ENCODE measurements around the gene CCDC82. TPM values are rescaled to one million over a fixed set of nuclear protein-coding genes. Genes with fewer than 3 reads are reported as not detected.

CCDC82 gene
- polyA plus RNA-seq, 1 of the 3 experiments (the other 2 are of a cell fraction) = 8.7 TPM

DNA sequence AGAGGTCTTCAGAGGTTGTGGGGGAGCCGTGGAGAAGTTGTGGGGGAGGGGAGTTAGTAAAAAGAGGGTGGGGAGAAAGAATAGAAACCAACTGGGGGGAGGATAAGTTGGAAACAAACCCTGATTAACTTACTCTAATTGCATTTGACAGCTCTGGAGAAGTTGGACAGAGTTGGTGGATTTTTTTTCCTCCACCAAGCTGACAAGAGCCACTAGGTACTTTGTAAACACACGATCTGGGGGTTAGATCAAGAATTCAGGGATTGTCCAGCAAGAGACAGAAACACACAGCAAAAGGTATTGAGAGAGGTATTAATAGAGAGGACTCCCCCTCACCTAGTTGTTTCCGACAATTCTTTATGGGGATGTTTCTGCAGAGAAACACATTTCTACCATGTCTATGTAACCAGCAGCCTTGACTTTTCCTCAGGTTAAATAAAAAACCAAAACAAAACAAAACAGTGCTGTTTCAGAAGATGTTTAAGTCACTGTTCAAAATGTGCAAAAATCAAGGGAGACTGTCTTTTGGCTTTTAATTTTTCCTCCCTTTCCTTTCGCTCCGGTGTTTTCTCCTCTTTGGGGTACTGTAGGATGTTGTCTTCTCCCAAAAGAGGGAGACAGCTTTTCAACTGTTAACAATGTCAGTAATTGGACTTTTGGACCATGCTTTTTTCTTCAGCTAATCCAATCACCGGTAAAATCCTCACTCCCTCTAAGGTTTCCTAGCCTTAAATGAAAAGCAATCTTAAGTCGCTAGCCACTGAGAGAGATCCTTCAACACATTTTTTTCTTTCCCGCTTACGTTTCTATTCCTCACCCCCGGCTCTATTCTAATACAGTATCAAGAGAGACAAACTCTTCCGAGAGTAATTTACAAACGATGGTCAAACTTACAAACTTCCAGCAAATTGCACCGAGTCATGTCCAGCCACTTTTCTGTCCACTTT is 47.4 kb downstream of the CCDC82 start (continued):
- peak; percentile 38; the same call in 1 of the 2 replicates for TF ChIP-seq PBX3 (IDR thresholded peaks at IDR 0.05)
- TF ChIP-seq CHD2 (IDR thresholded peaks at IDR 0.05; ENCODE audit: low read length, partially characterized antibody) = no peak
- no peak for TF ChIP-seq FOXM1 (IDR thresholded peaks at IDR 0.05; ENCODE audit: low read depth)
- TF ChIP-seq TAF1 (IDR thresholded peaks at IDR 0.05; ENCODE audit: borderline replicate concordance, low read depth, low read length) = no peak
- TF ChIP-seq TEAD4 (IDR thresholded peaks at IDR 0.05; ENCODE audit: borderline replicate concordance, insufficient read depth) = no peak
- TF ChIP-seq IRF3 (IDR thresholded peaks at IDR 0.05; ENCODE audit: low read depth, low read length) = no peak
- no peak for TF ChIP-seq NFIC (IDR thresholded peaks at IDR 0.05; ENCODE audit: borderline replicate concordance)

GRCh38 chr11:96341211-96342013 is 48.3 kb downstream of the CCDC82 start:
- Histone ChIP-seq H3K36me3 (replicated peaks in 1 of 2; ENCODE audit: control insufficient read depth in 1 of 2, insufficient read depth in 2 of 2, low read length in 1 of 2) (peaks cover 0 to 4% of the 10 kb centered on the region in 2 experiments), H3F3A (replicated peaks; ENCODE audit: insufficient read depth) (peaks cover 20% of the 10 kb centered on the region), H3K79me2 (ENCODE audit: insufficient read depth) (peaks cover 66% of the 10 kb centered on the region), H4K20me1 (ENCODE audit: insufficient read depth) (peaks cover 22% of the 10 kb centered on the region), H2AFZ (ENCODE audit: low read depth) (no peak overlapping the region), H3K27ac (ENCODE audit: low read depth in 2 of 2, low read length in 1 of 2) (peak overlapping the region; percentile 19 to 91; a peak in 3 of 4 replicates), H3K9me2 (no peaks in the 10 kb centered on the region), H3K4me1 (ENCODE audit: control insufficient read depth in 1 of 2, insufficient read depth in 2 of 2, low read depth in 1 of 2, low read length in 1 of 2) (peaks cover 31 to 32% of the 10 kb centered on the region in 2 experiments; a peak in 3 of 4 replicates), H3K27me3 (ENCODE audit: insufficient read depth) (no peaks in the 10 kb centered on the region), H3K4me3 (ENCODE audit: low read depth in 2 of 2, low read length in 1 of 2) (peak overlapping the region; percentile 84 to 90), H3K4me2 (peak overlapping the region; percentile 81), H3K9ac (peak overlapping the region; percentile 97), H3K9me3 (no peaks in the 10 kb centered on the region)
- WGBS (ENCODE audit: low lambda C conversion rate) = 79% methylated on average over 20 of the region's 26 CpGs
- ChIA-PET CTCF (interaction anchor here (0.6 to 5.3 kb wide), 12 partner anchors 9 to 508 kb away, joined by 3 to 91 read pairs (median 12); no protein-coding TSS in a partner anchor), POLR2A (no interaction called here)
- DNase-seq = peak; percentile 47
- TF ChIP-seq SMC3 (IDR thresholded peaks at IDR 0.05; ENCODE audit: low read depth, low read length) = no peak
- TF ChIP-seq RXRA (IDR thresholded peaks at IDR 0.05; ENCODE audit: borderline replicate concordance, low read depth) = no peak
- TF ChIP-seq USF1 (IDR thresholded peaks at IDR 0.05; ENCODE audit: borderline replicate concordance, low read depth) = no peak
- TF ChIP-seq GATA2 (CRISPR knock-in tag; IDR thresholded peaks at IDR 0.05) = no peak
- TF ChIP-seq RCOR1 (IDR thresholded peaks at IDR 0.05; ENCODE audit: low read length) = no peak
- TF ChIP-seq, protein P1, sequence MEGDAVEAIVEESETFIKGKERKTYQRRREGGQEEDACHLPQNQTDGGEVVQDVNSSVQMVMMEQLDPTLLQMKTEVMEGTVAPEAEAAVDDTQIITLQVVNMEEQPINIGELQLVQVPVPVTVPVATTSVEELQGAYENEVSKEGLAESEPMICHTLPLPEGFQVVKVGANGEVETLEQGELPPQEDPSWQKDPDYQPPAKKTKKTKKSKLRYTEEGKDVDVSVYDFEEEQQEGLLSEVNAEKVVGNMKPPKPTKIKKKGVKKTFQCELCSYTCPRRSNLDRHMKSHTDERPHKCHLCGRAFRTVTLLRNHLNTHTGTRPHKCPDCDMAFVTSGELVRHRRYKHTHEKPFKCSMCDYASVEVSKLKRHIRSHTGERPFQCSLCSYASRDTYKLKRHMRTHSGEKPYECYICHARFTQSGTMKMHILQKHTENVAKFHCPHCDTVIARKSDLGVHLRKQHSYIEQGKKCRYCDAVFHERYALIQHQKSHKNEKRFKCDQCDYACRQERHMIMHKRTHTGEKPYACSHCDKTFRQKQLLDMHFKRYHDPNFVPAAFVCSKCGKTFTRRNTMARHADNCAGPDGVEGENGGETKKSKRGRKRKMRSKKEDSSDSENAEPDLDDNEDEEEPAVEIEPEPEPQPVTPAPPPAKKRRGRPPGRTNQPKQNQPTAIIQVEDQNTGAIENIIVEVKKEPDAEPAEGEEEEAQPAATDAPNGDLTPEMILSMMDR (IDR thresholded peaks at IDR 0.05) = peak; percentile 66
- TF ChIP-seq USF2 (IDR thresholded peaks at IDR 0.05; ENCODE audit: borderline replicate concordance, low read depth, low read length) = no peak
- no peak for TF ChIP-seq IRF3 (IDR thresholded peaks at IDR 0.05; ENCODE audit: low read depth, low read length)
- TF ChIP-seq RFX5 (IDR thresholded peaks at IDR 0.05; ENCODE audit: low read length) = no peak
- TF ChIP-seq RAD21 (IDR thresholded peaks at IDR 0.05; ENCODE audit: low read length) = no peak
- TF ChIP-seq FOSL2 (IDR thresholded peaks at IDR 0.05; ENCODE audit: borderline replicate concordance, low read depth) = no peak
- no peak for TF ChIP-seq MEF2A (IDR thresholded peaks at IDR 0.05; ENCODE audit: borderline replicate concordance, low read depth)
- no peak for TF ChIP-seq MXI1 (IDR thresholded peaks at IDR 0.05; ENCODE audit: low read depth, low read length)
- no peak for TF ChIP-seq CHD2 (IDR thresholded peaks at IDR 0.05; ENCODE audit: low read length, partially characterized antibody)
- TF ChIP-seq NRF1 (IDR thresholded peaks at IDR 0.05; ENCODE audit: low read depth, low read length) = no peak
- TF ChIP-seq GABPA (IDR thresholded peaks at IDR 0.05; ENCODE audit: low read depth) = no peak
- peak; percentile 34; the same call in 1 of the 2 replicates for TF ChIP-seq TAF1 (IDR thresholded peaks at IDR 0.05; ENCODE audit: borderline replicate concordance, low read depth, low read length)
